Bronchial epithelial cell (primary cell): Measurements from ENCODE around the gene S100A12. TPM values are rescaled to one million over a fixed set of nuclear protein-coding genes. Genes with fewer than 3 reads are reported as not detected.

Source experiments
- DNase-seq: peaks from one replicate; pipeline ENCODE4 v3.0.0-alpha.2; 2010; ENCODE audit warnings: low read depth
- FAIRE-seq: peaks from 2 replicates; lab custom pipeline; 2011; peaks lifted over from hg19 to GRCh38; lab: Jason Lieb, UNC
- H3K27me3 ChIP-seq: 2 replicates; pipeline ENCODE4 v1.5.1; 2011; ENCODE audit warnings: low read length; ENCODE audit not compliant: control insufficient read depth, insufficient read depth
- H3K36me3 ChIP-seq: 2 replicates; pipeline ENCODE4 v1.5.1; 2011; ENCODE audit warnings: low read length; ENCODE audit not compliant: control insufficient read depth, insufficient read depth
- H3K4me3 ChIP-seq: 2 replicates; pipeline ENCODE4 v1.5.1; 2011; ENCODE audit warnings: mild to moderate bottlenecking, low read depth, low read length, control low read depth
- CTCF ChIP-seq: IDR thresholded peaks from 2 replicates; pipeline ENCODE4 v1.5.1; 2011; ENCODE audit warnings: mild to moderate bottlenecking, moderate library complexity, low read length, control low read depth, inconsistent platforms; ENCODE audit not compliant: insufficient read depth, severe bottlenecking
- total RNA-seq: library from RNA; depleted of rRNA; stranded (reverse); fragments of >200 nt; gene quantifications from 2 replicates; pipeline ENCODE4 v1.2.1, GENCODE V29; 2014

S100A12 gene
- total RNA-seq, 1 donor from 2014 or later: not detected

GRCh38 chr1:153341431-153341934 is 33.9 kb downstream of the S100A12 start:
- no peaks in the 10 kb centered on the region for H3K27me3 ChIP-seq
- TF ChIP-seq CTCF: no peak
- no peak for FAIRE-seq
- H3K4me3 ChIP-seq: no peak overlapping the region
- DNase-seq: no peak
- H3K36me3 ChIP-seq: no peaks in the 10 kb centered on the region

GRCh38 chr1:153340356-153340755 is 35.1 kb downstream of the S100A12 start:
- Histone ChIP-seq H3K4me3 (no peak overlapping the region), H3K27me3 (no peaks in the 10 kb centered on the region), H3K36me3 (no peaks in the 10 kb centered on the region)
- FAIRE-seq (no peak), DNase-seq (no peak)
- TF ChIP-seq CTCF: no peak

GRCh38 chr1:153339802-153340201 is 35.6 kb downstream of the S100A12 start:
- DNase-seq: no peak
- Histone ChIP-seq H3K36me3 (no peaks in the 10 kb centered on the region), H3K27me3 (no peaks in the 10 kb centered on the region), H3K4me3 (no peak overlapping the region)
- TF ChIP-seq CTCF: no peak
- FAIRE-seq: no peak

- Histone ChIP-seq H3K4me3 (no peak overlapping the region), H3K27me3 (no peaks in the 10 kb centered on the region), H3K36me3 (no peaks in the 10 kb centered on the region)
- TF ChIP-seq CTCF: no peak
- FAIRE-seq: peak; percentile 13
- DNase-seq: no peak
These were observed 37.2 kb downstream of the S100A12 start for GRCh38 chr1:153337980-153338853.

- no peak for FAIRE-seq
- DNase-seq: no peak
- H3K36me3 ChIP-seq: no peaks in the 10 kb centered on the region
- no peak overlapping the region for H3K4me3 ChIP-seq
- no peaks in the 10 kb centered on the region for H3K27me3 ChIP-seq
- TF ChIP-seq CTCF: no peak
These were observed 38.8 kb downstream of the S100A12 start for GRCh38 chr1:153336650-153337049.

GRCh38 chr1:153333902-153334301 is 41.5 kb downstream of the S100A12 start:
- DNase-seq (no peak), FAIRE-seq (no peak)
- no peak overlapping the region for H3K4me3 ChIP-seq
- peaks cover 7% of the 10 kb centered on the region for H3K27me3 ChIP-seq
- TF ChIP-seq CTCF: no peak
- H3K36me3 ChIP-seq: no peaks in the 10 kb centered on the region
